ELR (cell line): ENCODE measurements around the gene RPS6KA4.

Experiments
- DNase-seq: peaks from one replicate; pipeline ENCODE4 v3.0.0-alpha.2; 2015; ENCODE audit warnings: low read depth

RPS6KA4 gene

GRCh38 chr11:64348383-64349024, 10.5 kb upstream of the RPS6KA4 start:
- DNase-seq: no peak

DNA sequence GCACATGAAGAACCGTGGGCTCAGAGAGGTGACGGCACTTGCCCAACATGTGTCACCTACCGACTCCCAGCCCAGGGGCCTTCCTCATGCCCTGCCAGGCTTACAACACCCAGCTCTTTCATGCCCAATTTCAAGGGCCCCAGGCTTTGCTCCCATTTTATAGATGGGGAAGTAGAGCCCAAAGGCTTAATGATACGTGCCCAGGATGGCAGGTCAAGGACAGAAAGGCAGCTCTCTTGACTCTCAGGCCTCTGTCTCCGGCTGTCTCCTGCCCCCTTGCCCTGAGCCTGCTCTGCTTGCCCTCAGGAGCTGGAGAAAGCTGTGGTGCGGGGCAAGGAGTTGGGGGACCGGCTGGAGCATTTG, 10.0 kb upstream of the RPS6KA4 start:
- no peak for DNase-seq

GRCh38 chr11:64349404-64349803, 9.6 kb upstream of the RPS6KA4 start:
- no peak for DNase-seq

DNA sequence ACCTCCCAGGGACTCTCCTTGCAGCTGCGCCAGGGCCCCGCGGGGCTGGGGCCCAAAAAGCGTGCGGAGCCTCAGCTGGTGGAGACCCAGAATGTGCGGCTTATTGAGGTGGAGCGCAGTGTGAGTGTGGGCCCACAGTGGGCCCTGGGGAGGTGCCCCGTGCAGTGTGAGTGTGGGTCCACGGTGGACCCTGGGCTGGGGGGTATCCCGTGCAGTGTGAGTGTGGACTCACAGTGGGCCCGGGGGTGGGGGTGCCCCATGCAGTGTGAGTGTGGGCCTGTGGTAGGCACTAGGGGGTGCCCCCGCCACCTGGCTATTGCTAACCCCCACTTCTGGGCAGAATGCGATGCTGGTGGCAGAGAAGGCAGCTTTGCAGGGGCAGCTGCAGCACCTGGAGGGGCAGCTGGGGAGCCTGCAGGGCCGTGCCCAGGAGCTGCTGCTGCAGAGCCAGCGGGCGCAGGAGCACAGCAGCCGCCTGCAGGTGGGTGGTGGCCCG, 7.8 kb upstream of the RPS6KA4 start:
- DNase-seq: no peak

DNA sequence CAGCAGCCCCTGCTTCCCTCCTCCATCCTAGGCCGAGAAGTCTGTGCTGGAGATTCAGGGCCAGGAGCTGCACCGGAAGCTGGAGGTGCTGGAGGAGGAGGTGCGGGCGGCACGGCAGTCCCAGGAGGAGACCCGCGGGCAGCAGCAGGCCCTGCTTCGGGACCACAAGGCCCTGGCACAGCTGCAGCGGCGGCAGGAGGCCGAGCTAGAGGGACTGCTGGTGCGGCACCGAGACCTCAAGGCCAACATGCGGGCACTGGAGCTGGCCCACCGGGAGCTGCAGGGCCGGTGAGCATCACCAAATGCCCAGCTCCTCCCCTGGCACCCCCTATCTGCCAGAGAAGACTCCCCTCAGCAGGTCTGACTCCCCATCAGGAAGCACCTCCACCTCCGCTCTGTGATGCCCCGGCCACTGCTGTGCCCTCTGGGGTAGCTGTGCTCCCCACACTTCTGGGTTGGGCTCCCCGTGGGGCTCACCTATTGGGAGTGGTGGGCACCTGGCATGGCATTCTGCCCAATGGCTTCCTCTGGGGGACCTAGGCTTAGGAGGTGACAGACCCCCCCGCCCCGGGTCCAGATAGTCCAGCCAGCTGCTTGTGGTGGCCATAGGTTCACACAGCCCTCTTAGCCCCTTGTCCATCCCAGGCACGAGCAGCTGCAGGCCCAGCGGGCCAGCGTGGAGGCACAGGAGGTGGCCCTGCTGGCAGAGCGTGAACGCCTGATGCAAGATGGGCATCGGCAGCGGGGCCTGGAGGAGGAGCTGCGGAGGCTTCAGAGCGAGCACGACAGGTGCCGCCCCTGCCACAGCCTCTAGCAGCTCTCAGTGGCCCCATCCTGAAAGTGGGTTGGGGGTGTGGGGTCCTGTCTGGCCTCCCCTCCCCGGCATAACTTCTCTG, 6.6 kb upstream of the RPS6KA4 start:
- no peak for DNase-seq

DNA sequence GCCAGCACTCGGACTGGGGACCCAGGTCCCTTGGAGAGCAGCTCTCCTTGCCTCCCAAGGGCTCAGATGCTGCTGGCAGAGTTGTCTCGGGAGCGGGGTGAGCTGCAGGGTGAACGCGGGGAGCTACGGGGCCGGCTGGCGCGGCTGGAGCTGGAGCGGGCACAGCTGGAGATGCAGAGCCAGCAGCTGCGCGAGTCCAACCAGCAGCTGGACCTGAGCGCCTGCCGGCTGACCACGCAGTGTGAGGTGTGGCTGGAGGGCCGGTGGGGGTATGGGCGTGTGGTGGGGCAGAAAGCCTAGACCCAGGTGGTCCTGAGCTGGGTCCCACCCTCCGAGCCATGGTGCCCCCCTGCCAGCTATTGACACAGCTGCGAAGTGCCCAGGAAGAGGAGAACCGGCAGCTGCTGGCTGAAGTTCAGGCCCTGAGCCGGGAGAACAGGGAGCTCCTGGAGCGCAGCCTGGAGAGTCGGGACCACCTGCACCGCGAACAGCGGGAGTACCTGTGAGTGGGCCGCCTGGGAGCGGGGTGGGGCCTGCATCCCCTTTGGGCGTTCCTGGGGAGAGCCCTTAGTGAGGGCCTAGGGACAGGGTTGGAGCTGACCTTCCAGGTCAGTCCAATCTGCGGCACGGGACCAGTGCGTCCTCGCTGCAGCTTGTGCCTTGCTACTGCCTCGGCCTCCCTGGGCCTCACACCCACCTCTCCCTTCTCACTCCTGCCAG, 5.8 kb upstream of the RPS6KA4 start:
- no peak for DNase-seq

DNA sequence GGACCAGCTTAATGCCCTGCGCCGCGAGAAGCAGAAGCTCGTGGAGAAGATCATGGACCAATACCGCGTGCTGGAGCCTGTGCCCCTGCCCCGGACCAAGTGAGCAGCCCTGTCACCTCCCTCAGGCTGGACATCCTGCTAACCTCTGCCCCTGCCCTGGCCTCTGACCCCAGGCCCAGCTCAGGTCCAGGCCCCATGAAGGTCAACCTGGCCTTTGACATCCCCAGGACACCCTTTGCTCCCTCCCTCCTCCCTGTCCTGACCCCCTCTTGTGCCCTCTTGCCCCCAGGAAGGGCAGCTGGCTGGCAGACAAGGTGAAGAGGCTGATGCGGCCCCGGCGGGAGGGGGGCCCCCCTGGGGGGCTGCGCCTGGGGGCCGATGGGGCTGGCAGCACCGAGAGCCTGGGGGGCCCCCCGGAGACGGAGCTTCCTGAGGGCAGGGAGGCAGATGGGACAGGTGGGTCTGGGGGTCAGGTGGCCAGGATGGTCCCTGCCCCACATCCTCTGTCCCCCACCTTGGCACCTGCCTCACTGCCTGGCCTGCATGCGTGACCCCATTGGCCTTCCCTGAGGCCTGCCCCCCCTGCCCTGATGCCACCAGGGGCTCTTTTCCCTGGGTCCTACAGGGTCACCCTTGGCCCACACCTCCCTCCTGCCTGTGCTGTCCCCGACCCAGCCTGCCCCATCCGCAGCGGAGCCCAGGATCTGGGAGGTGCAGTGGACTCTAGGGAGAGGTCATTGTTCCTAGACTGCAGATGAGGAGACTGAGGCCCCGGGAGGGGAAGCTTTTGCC, 5.1 kb upstream of the RPS6KA4 start:
- no peak for DNase-seq

DNA sequence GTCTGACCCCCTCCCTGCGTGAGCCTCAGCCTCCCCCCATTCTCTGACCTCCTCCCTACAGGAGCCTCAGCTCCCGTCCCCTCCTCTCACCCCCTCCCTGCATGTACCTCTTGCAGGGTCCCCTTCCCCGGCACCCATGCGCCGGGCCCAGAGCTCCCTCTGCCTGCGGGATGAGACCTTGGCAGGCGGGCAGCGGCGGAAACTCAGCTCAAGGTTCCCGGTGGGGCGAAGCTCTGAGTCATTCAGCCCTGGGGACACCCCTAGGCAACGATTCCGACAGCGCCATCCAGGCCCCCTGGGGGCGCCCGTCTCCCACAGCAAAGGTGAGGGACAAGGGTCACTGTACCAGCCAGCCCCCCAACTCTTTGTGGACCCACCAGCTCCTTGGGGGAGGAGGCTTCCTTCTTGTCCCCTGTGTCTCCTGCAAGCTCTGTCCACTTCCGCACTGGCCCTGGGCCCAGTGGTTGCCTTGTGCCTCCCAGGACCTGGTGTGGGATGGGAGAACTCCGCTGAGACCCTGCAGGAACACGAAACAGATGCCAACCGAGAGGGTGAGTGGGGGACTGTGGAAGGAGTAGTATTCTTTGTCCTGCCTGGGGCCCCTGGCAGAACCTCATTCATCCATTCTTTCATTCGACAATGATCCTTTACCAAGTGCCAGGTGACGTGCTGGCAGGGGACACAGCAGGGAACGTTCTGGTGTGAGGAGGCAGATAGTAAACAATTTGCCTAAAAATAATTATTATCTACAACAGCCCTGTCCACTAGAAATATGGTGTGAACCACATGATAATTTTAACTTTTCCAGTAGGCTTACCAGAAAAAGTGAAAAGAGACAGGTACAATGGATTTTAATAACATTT, 3.7 kb upstream of the RPS6KA4 start:
- DNase-seq: peak; percentile 89

DNA sequence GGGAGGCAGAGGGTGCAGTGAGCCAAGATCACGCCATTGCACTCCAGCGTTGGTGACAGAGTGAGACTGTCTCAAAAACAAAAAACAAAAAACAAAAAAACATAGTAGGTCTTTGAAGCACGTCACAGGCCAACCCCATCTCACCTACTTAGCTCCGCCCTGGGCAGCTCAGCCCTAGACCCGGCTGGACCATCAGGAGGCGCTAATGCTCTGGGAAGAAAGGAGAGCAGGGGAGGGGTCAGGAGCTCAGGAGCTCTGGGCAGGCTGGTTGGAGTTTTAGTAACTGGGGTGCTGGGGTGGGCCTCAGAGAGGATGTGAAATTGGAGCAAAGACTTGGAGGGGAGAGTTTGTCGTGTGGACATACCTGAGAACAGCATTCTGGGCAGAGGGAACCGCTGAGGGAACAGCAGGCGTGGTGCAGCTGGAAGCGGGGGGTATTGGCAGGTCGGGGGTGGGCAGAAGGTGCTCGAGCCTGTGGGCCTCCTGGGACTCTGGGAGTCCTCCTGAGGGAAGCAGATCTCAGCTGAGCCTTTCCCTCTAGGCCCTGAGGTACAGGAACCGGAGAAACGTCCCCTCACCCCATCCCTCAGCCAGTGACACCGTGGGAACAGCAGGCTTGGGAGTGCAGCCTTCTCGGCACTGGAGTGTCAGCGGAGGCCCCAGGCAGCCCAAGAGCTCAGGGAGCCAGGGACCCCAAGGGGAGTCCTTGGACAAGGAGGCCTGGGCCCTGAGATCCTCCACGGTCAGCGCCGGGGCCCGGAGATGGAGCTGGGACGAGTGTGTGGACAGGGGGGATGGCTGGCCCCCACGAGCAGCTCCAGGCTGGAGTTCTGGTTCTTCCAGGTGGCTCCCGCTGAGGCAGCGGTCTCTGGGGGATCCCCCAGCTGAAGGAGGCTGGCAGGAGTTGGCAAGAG, 2.2 kb upstream of the RPS6KA4 start:
- peak; percentile 69 for DNase-seq

GRCh38 chr11:64357446-64357845, 1.5 kb upstream of the RPS6KA4 start:
- DNase-seq: no peak

DNA sequence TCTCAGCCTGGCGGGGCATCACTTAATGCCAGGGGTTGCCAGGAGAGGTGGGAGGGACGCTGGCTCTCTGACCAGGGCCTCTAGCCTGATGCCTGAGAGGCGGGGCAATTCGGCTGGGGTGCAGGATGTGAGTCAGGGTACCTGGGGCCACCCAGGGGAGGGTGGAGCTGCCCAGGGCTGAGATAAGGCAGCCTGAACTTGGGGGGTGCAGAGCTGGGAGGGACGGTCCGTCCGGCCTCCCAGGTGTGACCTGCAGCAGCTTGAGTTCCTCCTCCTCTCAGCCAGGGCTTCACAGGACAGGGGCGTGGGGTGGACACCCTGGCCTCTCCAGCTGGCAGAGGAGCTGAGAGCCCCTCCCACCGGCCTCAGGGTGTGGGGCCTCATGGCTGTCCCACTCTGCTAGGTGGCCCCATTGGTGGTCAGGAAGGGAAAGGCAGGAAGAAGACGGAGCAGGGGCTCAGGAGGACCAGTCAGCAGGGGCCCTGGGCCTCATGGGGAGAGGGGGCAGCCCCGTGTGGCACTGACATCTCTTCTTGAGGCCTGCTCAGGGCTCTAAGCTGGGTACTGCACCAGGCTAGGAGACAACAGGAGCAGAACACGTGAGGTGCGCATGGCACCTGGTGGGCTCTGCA, 942 bp upstream of the RPS6KA4 start:
- DNase-seq: peak; percentile 76

GRCh38 chr11:64358536-64358906, 441 bp upstream of the RPS6KA4 start:
- DNase-seq: no peak

DNA sequence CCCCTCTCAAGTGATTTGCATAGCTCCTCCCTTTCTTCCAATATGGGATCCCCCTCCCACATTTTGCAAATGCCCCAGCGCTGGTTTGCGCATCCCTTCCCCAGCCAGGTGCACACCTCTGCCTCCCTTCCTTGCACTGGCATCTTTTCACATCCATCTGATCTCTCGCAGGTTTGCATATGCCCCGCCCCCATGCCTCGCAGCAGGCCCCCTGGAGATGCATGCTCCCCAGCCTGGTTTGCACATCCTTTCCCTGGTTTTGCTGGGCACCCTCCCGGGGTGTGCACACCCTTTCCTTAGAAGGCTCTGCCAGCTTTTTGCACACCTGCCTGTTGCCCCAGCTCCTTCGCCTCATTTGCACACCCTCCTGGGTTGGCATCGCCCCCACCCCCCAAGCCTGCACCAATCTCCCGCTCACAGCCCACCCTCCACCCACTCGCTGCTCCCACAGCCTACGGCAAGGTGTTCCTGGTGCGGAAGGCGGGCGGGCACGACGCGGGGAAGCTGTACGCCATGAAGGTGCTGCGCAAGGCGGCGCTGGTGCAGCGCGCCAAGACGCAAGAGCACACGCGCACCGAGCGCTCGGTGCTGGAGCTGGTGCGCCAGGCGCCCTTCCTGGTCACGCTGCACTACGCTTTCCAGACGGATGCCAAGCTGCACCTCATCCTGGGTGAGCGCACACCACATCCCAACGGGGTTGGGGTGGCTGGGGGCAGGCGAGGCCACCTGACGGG, 917 bp downstream of the RPS6KA4 start:
- DNase-seq: no peak

GRCh38 chr11:64360448-64360921, 1.5 kb downstream of the RPS6KA4 start:
- no peak for DNase-seq

DNA sequence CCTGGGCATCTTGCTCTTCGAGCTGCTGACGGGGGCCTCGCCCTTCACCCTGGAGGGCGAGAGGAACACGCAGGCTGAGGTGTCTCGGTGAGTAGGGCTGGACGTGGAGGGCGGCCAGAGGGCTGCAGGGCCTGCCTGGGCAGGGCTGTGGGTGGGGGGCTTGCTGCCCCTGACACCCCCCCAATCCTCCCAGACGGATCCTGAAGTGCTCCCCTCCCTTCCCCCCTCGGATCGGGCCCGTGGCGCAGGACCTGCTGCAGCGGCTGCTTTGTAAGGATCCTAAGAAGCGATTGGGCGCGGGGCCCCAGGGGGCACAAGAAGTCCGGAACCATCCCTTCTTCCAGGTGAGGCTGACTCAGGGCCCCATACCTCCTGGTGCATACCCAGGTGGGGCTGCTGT, 2.7 kb downstream of the RPS6KA4 start:
- no peak for DNase-seq

- no peak for DNase-seq
Observed at GRCh38 chr11:64362339-64362738, 3.4 kb downstream of the RPS6KA4 start.

DNA sequence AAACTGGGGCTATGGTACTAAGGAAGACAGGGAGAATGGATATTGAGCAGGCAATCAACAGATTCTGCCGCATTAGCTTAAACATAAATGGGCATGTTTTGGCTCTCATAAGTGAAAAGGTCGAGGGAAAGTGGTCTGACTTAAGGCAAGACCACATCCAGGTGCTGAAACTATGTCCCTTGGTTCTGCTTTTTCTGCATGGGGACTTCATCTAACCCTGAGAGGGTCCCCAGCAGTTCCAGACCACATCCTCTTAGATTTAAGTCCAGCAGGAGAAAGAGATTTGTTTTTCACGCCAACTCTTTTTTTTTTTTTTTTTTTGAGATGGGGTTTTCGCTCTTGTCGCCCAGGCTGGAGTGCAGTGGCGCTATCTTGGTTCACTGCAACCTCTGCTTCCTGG, 5.5 kb downstream of the RPS6KA4 start:
- no peak for DNase-seq

DNA sequence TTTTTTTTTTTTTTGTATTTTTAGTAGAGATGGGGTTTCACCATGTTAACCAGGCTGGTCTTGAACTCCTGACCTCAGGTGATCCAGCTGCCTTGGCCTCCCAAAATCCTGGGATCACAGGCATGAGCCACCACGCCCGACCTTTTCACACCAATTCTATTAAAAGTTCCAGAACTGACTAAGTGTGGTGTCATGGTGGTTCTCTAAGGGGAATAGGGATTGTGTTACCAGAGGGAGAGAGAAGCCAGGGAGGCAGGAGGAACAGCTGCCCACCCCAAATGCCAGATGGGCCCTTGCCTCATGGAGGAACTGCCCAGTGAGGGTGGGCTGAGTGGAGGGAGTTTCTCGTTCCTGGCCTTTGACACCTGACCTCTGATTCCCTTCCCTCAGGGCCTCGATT, 5.9 kb downstream of the RPS6KA4 start:
- DNase-seq: no peak

DNA sequence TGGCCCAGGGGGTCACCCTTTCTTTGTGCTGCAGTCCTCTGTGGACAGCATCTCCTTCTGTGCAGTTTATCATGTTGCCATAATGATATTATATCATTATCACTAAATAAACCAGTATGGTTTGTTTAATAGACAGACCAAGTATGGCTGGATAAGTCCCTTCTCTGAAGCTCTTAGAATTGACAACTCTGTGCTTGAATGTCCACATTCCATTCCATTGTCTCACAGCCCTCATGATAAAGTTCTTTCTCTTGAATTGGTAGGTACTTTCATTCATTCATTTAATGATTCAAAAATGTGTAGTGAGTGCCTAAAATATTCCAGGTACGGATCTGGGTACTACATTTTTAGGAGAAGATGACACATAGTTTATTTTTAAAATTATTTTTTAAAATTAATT, 7.8 kb downstream of the RPS6KA4 start:
- DNase-seq: peak; percentile 33
